ENCODE measurements around the gene LACC1. TPM values are rescaled to one million over a fixed set of nuclear protein-coding genes. Genes with fewer than 3 reads are reported as not detected.
A peak's percentile ranks its signal among the peaks of the same experiment; 100 is the strongest.

LACC1 gene
- total RNA-seq, 1 donor from 2014 or later = 8.7 TPM

GRCh38 chr13:43936647-43937046 is 56.9 kb downstream of the LACC1 start:
- DNase-seq (ENCODE audit: extremely low spot score, unreplicated experiment) = no peak
- Mint-ChIP-seq H3K27me3 (ENCODE audit: unreplicated experiment) (peaks cover 3% of the 10 kb centered on the region), H3K27ac (ENCODE audit: unreplicated experiment) (peak overlapping the region; percentile 1), H3K4me1 (ENCODE audit: unreplicated experiment) (peaks cover 20% of the 10 kb centered on the region), H3K4me3 (ENCODE audit: unreplicated experiment) (no peak overlapping the region), H3K9me3 (ENCODE audit: unreplicated experiment) (no peaks in the 10 kb centered on the region), H3K36me3 (ENCODE audit: unreplicated experiment) (no peaks in the 10 kb centered on the region)
- no peak for TF ChIP-seq CTCF (IDR thresholded peaks at IDR 0.05)

GRCh38 chr13:43937839-43938238 is 58.1 kb downstream of the LACC1 start:
- Mint-ChIP-seq H3K4me1 (ENCODE audit: unreplicated experiment) (peaks cover 29% of the 10 kb centered on the region), H3K9me3 (ENCODE audit: unreplicated experiment) (no peaks in the 10 kb centered on the region), H3K27ac (ENCODE audit: unreplicated experiment) (no peak overlapping the region), H3K36me3 (ENCODE audit: unreplicated experiment) (no peaks in the 10 kb centered on the region), H3K27me3 (ENCODE audit: unreplicated experiment) (peaks cover 3% of the 10 kb centered on the region), H3K4me3 (ENCODE audit: unreplicated experiment) (no peak overlapping the region)
- no peak for DNase-seq (ENCODE audit: extremely low spot score, unreplicated experiment)
- TF ChIP-seq CTCF (IDR thresholded peaks at IDR 0.05) = no peak

DNA sequence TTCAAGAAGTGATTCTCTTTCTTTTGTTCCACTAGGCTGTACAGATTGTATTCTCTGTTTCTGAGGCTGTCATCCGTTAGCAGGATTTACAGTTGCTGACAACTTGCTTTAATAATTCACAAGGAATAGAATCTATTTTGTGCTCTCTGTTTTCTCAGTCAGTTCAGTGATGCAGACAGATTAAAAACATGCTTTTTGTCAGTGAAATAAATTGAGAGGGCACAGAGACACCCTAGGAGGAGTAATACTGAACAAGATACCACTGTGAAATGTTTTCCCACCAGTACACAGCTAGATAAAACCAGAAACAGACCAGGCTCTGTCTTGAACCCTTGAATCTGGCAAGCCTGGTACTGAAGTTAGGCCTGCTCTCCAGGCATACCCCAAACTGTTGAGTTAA is 58.7 kb downstream of the LACC1 start:
- Mint-ChIP-seq H3K36me3 (ENCODE audit: unreplicated experiment) (no peaks in the 10 kb centered on the region), H3K4me3 (ENCODE audit: unreplicated experiment) (no peak overlapping the region), H3K27ac (ENCODE audit: unreplicated experiment) (no peak overlapping the region), H3K9me3 (ENCODE audit: unreplicated experiment) (no peaks in the 10 kb centered on the region), H3K27me3 (ENCODE audit: unreplicated experiment) (peaks cover 2% of the 10 kb centered on the region), H3K4me1 (ENCODE audit: unreplicated experiment) (peaks cover 29% of the 10 kb centered on the region)
- no peak for DNase-seq (ENCODE audit: extremely low spot score, unreplicated experiment)
- TF ChIP-seq CTCF (IDR thresholded peaks at IDR 0.05) = no peak

GRCh38 chr13:43939086-43939485 is 59.4 kb downstream of the LACC1 start:
- Mint-ChIP-seq H3K4me1 (ENCODE audit: unreplicated experiment) (peaks cover 29% of the 10 kb centered on the region), H3K27me3 (ENCODE audit: unreplicated experiment) (no peaks in the 10 kb centered on the region), H3K27ac (ENCODE audit: unreplicated experiment) (no peak overlapping the region), H3K9me3 (ENCODE audit: unreplicated experiment) (no peaks in the 10 kb centered on the region), H3K36me3 (ENCODE audit: unreplicated experiment) (no peaks in the 10 kb centered on the region), H3K4me3 (ENCODE audit: unreplicated experiment) (no peak overlapping the region)
- no peak for DNase-seq (ENCODE audit: extremely low spot score, unreplicated experiment)
- no peak for TF ChIP-seq CTCF (IDR thresholded peaks at IDR 0.05)

DNA sequence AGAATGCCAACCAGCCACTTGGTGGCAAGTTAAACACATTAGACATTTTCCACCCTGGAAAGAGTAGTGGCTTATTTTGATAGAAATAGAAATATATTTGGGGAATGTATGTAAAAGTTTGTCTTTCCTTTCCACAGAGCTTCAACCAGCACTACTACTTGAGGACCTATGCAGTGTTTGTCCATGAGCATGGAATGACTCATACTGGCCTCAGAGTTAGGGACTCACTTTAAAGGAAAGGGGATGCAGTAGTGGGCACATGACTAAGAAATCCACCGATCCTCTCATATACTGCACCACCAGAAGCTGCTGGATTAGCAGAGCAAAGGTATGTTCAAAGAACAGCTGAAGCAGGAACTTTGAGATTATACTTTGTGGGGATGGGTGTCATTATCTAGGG is 62.6 kb downstream of the LACC1 start:
- no peak for DNase-seq (ENCODE audit: extremely low spot score, unreplicated experiment)
- Mint-ChIP-seq H3K4me1 (ENCODE audit: unreplicated experiment) (peaks cover 13% of the 10 kb centered on the region), H3K27me3 (ENCODE audit: unreplicated experiment) (no peaks in the 10 kb centered on the region), H3K36me3 (ENCODE audit: unreplicated experiment) (no peaks in the 10 kb centered on the region), H3K4me3 (ENCODE audit: unreplicated experiment) (no peak overlapping the region), H3K27ac (ENCODE audit: unreplicated experiment) (no peak overlapping the region), H3K9me3 (ENCODE audit: unreplicated experiment) (no peaks in the 10 kb centered on the region)
- TF ChIP-seq CTCF (IDR thresholded peaks at IDR 0.05) = no peak

Other genes starting within 250 kb of the LACC1 start
- gene ENOX1, start 92.9 kb upstream of the LACC1 start, total RNA-seq = 5.9 and 6.9 TPM in 2 replicates
- 9.4 and 12.4 TPM in 2 replicates for gene CCDC122, start 164 bp upstream of the LACC1 start, total RNA-seq